GM21786 (cell line): ENCODE results near the gene SLC41A2.
A peak's percentile ranks its signal among the peaks of the same experiment; 100 is the strongest.
"Not testable (repeated sequence)": the region's sequence is repeated elsewhere in the genome, so short reads cannot be mapped to it uniquely, and the experiment has no call there.

ENCODE experiments used
- ATAC-seq: cut with Tn5 transposase; IDR thresholded peaks from one replicate; pipeline ENCODE4 v1.9.1; 2021; ENCODE audit not compliant: unreplicated experiment

SLC41A2 gene

GRCh38 chr12:104958001-104958804, at the start of gene SLC41A2:
SLC41A2 (minus strand) TSS chr12:104958290; CDS start chr12:104928527, 29,763 bp downstream.
- peak; percentile 75 for ATAC-seq

DNA sequence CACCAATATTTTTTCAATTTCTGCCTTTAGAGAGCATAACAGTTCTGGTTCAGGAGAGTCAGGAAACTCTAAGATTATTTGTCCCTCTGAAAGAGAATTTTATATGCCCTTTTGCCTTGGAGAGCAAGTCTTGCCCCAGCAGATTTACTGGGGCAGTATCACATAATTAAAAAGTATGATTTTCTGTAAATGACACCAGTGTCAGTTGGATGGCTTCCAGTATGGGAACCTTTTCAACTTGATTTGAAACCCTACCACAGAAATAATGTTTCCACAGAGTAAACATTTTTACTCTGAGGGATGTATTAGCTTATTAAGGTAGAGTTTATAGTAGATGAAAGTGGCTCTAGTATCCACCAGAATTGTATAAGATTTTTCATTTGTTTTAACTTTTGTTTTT, 43.4 kb upstream of the SLC41A2 start:
- ATAC-seq = no peak

DNA sequence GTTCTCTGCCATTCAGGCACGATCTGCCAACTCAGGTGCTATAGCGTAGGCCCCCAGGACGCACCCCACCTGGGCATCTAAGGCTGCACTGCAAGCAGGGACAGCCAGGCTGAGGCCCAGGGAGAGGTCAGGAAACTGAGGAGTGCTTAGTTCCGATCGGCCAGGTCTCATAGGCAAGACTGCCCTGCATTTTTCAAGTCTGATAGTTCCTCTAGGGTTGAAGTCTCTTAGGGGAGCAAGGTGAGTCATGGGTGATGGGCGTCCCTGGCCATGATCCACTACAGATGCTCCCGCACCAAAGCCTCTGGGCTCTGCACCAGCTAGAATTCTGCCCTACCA, 41.2 kb upstream of the SLC41A2 start:
- no peak for ATAC-seq

- ATAC-seq = no peak
Measured at GRCh38 chr12:104998423-104999346, 40.6 kb upstream of the SLC41A2 start.

- ATAC-seq = no peak
Measured at GRCh38 chr12:104997541-104997940, 39.5 kb upstream of the SLC41A2 start.

DNA sequence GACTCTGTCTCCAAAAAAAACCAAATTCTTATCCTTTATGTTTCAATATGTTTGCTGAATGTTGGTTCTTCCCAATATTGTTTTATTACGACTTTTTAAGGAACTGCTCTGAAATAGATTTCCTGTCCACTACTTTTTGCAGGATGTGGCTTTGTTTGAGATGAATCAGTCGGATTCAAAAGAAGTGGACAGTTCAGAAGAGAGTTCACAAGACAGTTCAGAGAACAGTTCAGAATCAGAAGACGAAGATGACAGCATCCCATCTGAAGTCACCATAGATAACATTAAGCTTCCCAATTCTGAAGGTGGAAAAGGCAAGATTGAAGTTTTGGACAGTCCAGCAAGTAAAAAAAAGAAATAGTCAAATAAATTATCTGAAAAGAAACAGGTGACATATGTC, 36.2 kb upstream of the SLC41A2 start:
- no peak for ATAC-seq

DNA sequence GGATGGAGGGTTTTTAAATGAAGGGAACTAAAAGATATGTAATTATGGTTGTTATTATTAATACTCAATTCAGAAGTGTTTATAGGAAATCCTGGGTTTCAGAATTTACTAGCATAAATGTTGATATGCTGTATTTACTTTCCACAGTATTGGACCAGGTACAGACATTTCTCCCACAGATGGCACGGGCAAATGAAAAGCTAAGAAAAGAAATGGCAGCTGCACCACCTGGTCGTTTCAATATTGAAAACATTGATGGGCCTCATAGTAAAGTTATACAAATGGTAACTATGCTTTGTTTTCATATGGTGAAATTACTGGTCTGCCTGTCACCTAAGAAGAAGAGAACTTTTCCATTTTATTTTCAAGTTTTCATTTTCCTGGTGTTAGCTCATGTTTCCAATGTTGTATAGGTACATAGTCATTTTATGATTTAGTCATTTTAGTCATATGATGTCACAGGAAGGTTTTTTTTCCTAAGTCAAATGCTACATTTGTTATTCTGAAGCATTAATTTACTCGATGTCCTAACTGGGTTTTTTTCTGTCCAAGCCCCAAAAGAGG, 33.6 kb upstream of the SLC41A2 start:
- ATAC-seq = no peak

DNA sequence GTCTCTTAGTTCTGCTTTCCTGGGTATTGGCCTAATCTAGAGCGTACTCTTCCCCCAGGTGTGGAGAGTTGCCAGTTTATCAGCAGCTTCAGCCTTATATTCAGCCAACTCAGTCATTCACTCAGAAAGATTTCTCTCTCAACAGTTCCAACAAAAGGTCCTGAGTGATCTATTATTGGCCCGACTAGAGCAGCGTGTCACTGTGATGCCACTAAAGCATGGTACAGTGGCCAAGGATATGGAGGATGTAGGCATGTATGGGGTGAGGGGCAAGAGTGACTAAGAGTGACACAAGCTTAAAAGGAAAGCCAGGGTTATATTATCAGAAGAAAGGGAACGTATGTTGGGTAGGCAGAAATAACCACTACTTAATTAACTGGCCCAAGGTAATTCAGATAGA, 32.9 kb upstream of the SLC41A2 start:
- ATAC-seq = no peak

DNA sequence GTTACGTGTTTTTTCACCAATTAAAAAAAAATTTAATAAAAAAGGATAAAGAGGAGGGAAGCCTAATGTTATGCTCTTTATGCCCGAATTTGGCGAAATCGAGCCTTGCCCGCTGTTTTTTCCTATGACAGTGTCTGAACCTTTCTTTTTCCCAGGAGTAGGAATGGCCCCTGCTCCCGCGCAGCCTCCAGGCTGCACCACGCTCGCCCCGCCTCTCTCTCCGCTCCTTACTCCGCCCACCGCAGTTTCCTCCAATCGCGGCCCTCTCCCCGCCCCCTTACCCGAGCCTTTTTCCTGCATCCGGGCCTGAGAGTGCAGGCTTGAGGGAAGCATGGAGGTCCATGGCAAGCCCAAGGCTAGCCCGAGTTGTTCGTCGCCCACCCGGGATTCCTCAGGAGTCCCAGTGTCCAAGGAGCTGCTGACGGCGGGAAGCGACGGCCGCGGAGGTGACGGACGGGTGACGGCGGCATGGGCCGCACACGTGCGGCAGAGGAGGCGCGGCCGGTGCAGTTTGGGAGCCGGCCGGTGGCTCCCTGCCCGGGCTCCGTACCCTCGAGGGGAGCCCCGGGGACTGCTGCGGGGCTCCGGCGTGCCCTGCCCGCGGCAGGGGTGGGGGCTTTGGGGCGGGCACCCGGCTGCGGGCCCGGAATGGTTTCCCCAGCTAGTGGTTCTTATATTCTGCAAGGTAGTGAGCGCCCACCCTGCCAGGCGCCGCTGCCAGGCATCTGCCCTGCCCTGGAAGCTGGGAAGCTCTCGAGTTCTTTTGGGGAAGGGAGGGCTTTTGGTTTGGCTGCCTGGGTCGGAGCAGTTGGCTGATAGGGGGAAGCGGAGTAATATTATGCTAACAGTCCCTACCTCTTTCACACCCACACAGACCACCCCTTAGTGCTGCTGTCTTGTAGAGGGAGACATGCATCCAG, 28.2 kb upstream of the SLC41A2 start, which contains the start of gene NOPCHAP1:
Gene NOPCHAP1, plus strand, starts transcription at position 295 of the 920 bp plus-strand sequence. Its CDS starts 37 bp downstream, at position 332.
- ATAC-seq = peak; percentile 97

- no peak for ATAC-seq
Measured at GRCh38 chr12:104985206-104985605, 27.1 kb upstream of the SLC41A2 start.

DNA sequence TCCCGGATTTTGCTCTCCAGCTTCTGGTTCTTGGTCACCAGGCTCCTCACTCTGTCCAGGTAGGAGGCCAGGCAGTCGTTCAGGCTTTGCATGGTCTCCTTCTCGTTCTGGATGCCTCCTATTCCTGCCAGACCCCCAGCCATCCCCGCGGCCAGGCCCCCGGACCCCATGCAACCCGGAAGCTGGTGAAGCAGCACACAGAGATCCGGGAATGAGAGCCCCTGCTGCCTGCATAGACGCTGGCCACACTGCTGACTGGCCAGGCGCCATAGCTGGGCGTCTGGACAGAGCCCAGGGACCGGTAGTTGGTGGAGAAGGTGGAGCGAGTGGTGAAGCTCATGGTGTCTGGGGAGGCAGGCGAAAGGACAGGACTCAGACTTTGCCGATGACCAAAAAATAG, 19.6 kb upstream of the SLC41A2 start:
- ATAC-seq = not testable (repeated sequence)

GRCh38 chr12:104976703-104977102, 18.6 kb upstream of the SLC41A2 start:
- ATAC-seq = no peak

DNA sequence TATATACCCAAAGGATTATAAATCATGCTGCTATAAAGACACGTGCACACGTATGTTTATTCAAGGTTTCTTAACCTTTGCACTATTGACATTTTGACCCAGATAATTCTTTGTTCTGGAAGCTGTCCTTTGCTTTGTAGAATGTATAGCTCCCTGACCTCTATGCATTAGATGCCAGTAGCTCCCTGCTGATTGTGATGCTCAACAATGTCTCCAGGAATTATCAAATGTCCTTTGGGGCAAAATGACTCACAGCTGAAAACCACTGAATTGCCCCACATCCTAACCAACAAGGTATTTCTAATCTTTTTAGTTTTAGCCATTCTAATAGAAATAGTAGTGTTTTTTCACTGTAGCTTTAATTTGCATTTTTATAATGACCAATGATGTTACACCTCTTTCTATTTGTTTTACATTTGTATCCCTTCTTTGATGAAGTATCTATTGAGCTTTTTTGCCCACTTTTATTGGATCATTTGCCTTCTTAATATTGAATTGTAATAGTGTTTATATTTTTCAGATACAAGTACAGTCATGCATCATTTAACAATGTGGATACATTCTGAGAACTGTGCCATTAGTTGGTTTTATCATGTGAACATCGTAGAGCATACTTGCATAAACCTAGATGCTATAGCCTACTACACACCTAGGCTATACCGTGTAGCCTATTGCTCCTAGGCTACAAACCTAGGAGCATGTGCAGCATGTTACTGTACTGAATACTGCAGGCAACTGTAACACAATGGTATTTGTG, 17.7 kb upstream of the SLC41A2 start:
- no peak for ATAC-seq

DNA sequence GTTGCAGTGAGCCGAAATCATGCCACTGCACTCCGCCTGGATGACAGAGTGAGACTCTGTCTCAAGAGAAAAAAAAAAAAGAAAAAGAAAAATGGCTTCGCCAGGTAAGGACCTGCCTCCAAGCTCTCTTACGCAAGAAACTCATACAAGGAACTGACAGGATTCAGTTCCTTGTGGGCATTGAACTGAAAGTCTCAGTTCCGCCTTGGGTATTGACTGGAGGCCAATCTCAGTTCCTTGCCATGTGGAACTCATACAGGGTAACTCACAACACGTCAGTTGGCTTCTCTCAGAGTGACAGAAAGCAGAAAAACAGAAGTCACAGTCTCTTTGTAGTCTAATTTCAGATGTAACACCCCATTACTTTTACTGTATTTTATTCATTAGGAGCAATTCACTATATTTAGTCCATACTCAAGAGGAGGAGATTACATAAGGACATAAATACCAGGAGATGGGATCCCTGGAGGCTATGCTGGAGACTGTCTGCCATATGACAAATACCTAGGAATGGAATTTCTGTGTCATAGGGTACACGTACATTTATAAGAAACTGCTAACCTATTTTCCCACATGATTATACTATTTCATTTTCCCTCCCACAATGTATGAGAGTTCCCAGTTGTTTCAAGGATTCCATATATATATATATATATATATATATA, 16.7 kb upstream of the SLC41A2 start:
- peak; percentile 99 for ATAC-seq

DNA sequence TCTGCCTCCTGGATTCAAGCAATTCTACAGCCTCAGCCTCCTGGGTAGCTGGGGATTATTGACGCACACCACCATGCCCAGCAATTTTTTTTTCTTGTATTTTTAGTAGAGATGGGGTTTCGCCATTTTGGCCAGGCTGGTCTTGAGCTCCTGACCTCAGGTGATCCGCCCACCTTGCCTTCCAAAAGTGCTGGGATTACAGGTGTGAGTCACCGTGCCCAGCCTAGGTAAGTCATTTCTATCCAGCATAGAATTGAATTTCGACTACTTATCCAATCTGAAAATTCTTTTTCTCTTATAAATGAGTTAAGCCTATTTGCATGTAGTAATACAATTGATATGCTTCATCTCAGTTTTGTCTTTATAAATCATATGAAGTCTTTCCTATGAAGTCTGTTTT, 15.2 kb upstream of the SLC41A2 start:
- ATAC-seq = no peak

GRCh38 chr12:104971306-104971705, 13.2 kb upstream of the SLC41A2 start:
- no peak for ATAC-seq

DNA sequence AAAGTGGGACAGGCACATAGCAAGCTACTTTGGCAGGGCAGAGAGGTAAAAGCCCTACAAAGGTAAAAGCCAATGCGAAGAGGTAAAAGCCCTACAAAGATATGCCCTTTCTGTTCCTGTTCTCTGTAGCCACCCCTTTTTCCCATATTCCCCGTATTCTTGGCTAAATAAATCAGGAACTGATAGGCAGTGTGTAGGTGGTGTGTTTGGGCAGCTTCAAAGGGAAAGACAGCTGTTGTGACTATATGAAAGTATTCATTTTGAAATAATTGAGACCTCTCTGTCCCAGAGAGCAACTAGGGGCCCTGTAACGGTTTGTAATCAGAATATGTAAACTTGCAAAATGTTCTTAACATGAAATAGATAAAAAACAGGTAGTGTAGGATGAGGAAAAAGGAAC, 11.3 kb upstream of the SLC41A2 start:
- ATAC-seq = no peak

DNA sequence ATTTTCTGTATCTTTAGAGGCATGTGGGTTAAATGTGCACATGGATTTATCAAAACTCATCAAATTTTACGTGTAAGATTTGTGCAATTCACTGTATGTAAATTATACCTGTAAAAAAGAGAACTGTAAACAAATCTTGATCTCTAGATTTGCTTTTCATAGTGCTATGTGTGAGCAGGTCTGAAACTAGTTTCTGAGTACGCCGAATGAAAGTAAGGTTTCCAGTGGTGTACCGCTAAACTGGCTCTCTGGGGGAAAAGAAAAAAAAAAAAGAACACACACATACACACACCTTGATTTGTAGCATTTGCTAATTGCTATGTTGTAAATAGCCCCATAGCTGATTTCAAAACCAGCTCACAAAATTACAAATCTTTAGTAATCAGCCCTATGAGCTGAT, 8.6 kb upstream of the SLC41A2 start:
- ATAC-seq = peak; percentile 91

DNA sequence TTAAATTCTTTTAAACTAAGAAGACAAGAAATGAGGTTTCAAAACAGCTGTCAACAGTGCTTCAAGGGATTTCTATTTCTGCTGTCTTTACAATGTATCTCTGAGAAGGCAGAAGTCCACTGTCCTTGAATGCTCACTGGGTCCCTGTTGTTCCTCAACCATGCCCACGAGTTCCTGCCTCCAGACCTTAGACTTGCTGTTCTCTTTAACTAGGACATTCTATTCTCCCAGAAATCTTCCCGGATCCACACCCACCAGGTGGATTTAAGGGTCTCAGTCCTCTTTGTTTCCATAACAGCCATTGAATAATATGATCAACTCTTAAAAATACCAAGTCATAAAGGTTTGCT, 6.7 kb upstream of the SLC41A2 start:
- no peak for ATAC-seq
